Measurements from ENCODE around the gene TTC12.

DNA sequence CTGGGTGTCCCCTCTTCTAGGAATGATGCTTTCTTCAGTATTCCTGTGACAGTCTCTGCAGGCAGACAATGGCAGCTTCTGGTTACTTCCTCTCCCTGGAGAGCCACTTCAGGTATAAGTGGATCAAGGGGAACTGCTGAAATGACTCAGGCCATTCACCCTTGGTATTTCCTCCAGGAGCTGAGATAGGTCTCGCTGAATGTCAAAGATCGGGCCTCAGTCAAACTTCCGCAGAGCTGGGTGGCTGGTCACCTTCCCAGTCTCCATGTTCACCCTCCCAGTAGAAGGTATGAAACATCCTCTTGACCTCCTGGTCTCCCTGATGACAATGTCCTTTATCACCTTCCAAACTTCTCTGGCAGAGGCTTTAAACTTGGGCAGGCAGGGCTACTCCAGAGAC, 71.4 kb downstream of the TTC12 start:
- TF ChIP-seq EZH2phosphoT487 (IDR thresholded peaks at IDR 0.05; ENCODE audit: insufficient read depth, low read depth) (no peak), EZH2 (IDR thresholded peaks at IDR 0.05; ENCODE audit: insufficient read depth, poor library complexity, severe bottlenecking) (no peak)
